Measurements from ENCODE around the gene CPVL.

CPVL gene

DNA sequence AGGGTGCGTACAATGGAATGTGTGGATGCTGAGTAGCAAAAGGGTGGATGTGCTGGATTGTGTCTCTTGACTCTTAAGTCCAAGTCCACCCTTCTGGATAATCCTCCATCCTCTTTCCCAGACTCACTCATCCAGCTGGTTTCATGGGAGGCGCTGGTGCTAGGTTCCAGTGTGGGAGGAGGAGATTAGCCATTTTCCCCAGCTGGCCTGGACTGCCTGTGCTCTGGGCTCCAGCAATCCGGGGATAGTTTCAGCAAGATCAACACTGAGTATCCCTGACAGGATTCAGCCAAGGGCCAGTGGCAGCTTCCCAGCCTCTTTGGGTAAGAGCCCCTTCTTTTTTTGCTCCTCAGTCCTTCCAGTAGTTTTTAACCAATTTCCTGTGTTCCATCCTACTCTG, 166.6 kb downstream of the CPVL start:
- no peak overlapping the region for H3K27ac ChIP-seq
- TF ChIP-seq, protein P1, sequence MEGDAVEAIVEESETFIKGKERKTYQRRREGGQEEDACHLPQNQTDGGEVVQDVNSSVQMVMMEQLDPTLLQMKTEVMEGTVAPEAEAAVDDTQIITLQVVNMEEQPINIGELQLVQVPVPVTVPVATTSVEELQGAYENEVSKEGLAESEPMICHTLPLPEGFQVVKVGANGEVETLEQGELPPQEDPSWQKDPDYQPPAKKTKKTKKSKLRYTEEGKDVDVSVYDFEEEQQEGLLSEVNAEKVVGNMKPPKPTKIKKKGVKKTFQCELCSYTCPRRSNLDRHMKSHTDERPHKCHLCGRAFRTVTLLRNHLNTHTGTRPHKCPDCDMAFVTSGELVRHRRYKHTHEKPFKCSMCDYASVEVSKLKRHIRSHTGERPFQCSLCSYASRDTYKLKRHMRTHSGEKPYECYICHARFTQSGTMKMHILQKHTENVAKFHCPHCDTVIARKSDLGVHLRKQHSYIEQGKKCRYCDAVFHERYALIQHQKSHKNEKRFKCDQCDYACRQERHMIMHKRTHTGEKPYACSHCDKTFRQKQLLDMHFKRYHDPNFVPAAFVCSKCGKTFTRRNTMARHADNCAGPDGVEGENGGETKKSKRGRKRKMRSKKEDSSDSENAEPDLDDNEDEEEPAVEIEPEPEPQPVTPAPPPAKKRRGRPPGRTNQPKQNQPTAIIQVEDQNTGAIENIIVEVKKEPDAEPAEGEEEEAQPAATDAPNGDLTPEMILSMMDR (IDR thresholded peaks at IDR 0.05) = no peak
- no peak for TF ChIP-seq ZFX (IDR thresholded peaks at IDR 0.05; ENCODE audit: borderline replicate concordance)

DNA sequence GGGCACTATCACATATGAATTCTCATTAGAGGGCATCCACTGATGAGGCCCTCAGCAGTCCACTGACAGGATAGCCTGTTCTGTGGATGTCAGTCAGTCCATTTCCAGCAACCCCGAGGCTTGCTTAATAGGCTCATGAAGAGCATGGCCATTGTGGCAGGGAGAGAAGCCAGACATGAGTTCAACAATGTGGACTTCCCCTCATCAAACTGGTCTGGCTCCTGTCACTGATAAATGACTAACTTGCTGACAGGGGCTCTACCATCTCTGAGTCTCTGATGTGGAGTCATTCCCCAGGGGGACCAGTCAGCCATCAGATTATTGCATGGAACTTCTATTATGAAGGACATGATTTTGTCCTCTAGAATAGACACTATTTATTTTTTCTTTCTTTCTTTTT, 168.5 kb downstream of the CPVL start:
- no peak overlapping the region for H3K27ac ChIP-seq
- no peak for TF ChIP-seq ZFX (IDR thresholded peaks at IDR 0.05; ENCODE audit: borderline replicate concordance)
- TF ChIP-seq, protein P1 (IDR thresholded peaks at IDR 0.05) = no peak

DNA sequence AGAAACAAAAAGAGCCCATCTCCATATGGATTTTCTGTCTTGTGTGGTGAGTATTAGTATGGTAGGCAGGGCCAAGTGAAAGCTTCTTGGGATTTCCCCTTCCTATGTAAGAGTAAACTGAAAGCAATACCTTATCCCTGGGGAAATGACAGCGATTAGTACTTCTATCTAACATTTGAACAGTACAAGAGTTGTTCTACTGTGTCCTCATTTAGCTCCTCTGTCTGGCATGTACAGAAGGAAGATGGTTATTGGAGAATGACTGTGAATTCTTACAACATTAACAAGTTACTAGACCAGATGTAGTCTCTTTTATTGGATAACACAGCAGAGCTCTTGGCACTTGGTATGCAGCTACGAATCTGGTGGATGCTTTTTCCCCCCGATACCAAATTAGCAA, 170.3 kb downstream of the CPVL start:
- no peak overlapping the region for H3K27ac ChIP-seq
- TF ChIP-seq, protein P1 (IDR thresholded peaks at IDR 0.05) = no peak
- TF ChIP-seq ZFX (IDR thresholded peaks at IDR 0.05; ENCODE audit: borderline replicate concordance) = no peak

DNA sequence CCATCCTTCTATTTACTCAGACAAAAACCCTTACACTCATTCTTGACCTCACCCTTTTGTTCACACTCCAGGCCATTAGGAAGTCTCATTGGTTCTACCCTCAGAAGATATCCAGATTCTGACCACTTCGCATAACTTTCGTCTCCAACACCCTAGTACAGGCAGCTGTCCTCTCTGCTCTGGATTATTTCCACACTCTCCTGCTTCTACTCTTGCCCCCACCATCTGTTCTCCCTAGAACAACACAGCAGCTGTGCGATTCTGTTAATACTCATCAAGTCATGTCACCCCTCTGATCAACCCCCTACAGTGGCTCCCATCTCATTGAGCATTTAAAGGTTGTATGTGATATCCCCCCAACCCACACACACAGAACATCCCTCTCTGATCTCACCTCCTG, 172.7 kb downstream of the CPVL start:
- TF ChIP-seq, protein P1 (IDR thresholded peaks at IDR 0.05) = no peak
- TF ChIP-seq ZFX (IDR thresholded peaks at IDR 0.05; ENCODE audit: borderline replicate concordance) = no peak
- H3K27ac ChIP-seq = no peak overlapping the region

DNA sequence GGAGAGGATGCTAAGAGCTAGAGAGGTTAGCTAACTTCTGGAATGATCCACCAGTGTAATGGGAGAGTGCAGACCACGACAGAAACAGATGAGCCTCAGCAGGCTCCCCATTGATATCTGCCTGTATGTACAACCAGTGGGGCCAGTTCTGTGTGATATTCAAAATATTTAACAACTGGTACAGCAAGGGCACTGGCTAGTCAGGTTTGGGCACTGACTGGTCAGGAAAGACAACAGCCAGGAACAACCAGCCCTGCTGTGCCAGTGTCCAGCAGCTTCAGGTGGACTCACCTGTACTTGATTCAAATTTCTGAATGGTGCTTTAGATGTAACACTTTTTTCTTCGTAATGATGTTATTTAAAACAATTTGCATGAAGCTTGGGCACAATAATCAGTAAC, 182.3 kb downstream of the CPVL start:
- TF ChIP-seq, protein P1 (IDR thresholded peaks at IDR 0.05) = no peak
- TF ChIP-seq ZFX (IDR thresholded peaks at IDR 0.05; ENCODE audit: borderline replicate concordance) = no peak
- no peak overlapping the region for H3K27ac ChIP-seq

DNA sequence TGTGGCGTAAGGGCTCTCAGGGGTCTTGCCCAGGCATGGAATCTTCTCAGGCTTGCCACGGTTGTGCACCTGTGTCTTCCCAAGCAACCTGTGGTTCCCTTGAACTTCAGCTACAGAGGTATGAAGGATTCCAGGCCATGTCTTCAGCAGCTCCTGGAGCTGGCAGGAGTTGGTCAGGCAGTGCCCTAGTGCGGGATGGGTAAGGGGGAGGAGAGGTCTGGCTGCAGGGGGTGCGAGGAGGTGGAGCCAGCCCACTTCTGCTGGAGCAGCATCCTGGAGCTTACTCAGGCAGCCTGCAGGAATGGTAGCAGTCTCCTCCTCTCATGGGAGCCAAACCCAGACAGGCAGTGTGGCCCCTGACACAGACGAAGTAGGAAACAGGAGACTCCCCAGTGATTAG, 184.4 kb downstream of the CPVL start:
- TF ChIP-seq, protein P1 (IDR thresholded peaks at IDR 0.05) = no peak
- no peak for TF ChIP-seq ZFX (IDR thresholded peaks at IDR 0.05; ENCODE audit: borderline replicate concordance)
- H3K27ac ChIP-seq = no peak overlapping the region

DNA sequence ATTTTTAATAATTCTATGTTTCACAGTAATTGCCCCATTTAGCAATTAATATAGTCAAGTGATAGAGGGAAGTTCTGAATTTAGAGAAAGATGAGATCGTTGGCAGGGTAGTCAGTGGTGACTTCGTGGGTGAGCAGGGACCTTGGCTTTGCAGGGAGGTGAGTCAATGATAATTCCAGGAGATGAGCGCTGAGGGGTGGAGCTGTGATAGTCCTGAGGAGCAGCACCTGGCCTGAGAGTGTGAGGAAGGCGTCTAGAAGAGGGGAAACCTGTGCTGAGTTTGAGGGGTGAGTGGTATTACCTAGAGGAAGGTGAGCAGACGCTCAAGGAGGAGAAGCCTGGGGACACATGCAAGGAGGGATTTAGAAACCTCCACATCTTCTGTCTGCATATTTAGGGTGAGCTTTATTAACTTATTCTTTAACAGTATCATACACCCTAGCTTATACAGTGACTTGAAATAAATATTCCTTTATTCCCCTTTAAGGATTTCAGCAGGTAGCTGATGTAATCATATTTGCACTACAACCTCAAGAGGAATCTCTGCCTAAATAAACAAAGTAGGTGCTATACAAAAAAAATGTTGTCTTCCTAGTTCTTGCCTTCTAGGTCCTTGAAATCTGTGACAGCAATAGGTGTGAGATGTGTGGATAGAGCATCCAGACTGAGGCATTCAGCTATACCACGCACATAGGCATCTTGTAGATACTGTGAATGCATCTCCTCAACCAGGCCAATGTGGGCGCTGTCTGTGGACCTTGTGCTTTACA, 186.1 kb downstream of the CPVL start:
- no peak overlapping the region for H3K27ac ChIP-seq
- TF ChIP-seq, protein P1 (IDR thresholded peaks at IDR 0.05) = no peak
- no peak for TF ChIP-seq ZFX (IDR thresholded peaks at IDR 0.05; ENCODE audit: borderline replicate concordance)
